HepG2 (cell line): ENCODE results near the gene DNASE2. TPM values are rescaled to one million over a fixed set of nuclear protein-coding genes. Genes with fewer than 3 reads are reported as not detected.

Experiments used
- ATAD3A ChIP-seq: sonication (generic); formaldehyde crosslinking; IDR thresholded peaks from 2 replicates; pipeline ENCODE4 v1.4.0; 2020; ENCODE audit warnings: missing genetic modification reagents
- ATF2 ChIP-seq: sonication (generic); formaldehyde crosslinking; IDR thresholded peaks from 2 replicates; pipeline ENCODE4 v1.4.0; 2020; ENCODE audit warnings: missing genetic modification reagents
- MIXL1 ChIP-seq: IDR thresholded peaks from 2 replicates; pipeline ENCODE4 v1.6.1; 2016
- SAP130 ChIP-seq: IDR thresholded peaks from 2 replicates; pipeline ENCODE4 v1.6.1; 2016; ENCODE audit warnings: low read depth
- SMAD1 ChIP-seq: sonication (generic); formaldehyde crosslinking; IDR thresholded peaks from 2 replicates; pipeline ENCODE4 v1.4.0; 2020; ENCODE audit warnings: missing genetic modification reagents, low read depth, mild to moderate bottlenecking, borderline replicate concordance
- SP4 ChIP-seq: sonication (generic); formaldehyde crosslinking; IDR thresholded peaks from 2 replicates; pipeline ENCODE4 v1.8.1; 2023; ENCODE audit warnings: mild to moderate bottlenecking, missing genetic modification reagents
- ZBTB49 ChIP-seq: sonication (generic); formaldehyde crosslinking; IDR thresholded peaks from 2 replicates; pipeline ENCODE4 v1.4.0; 2020; ENCODE audit warnings: missing genetic modification reagents, borderline replicate concordance
- polyA plus RNA-seq, 8 experiments: library from polyadenylated mRNA; depleted of rRNA in 3 of 8; stranded (reverse) in 7 of 8; unstranded in 1 of 8; fragments of >200 nt; fragmentation: Illumina TruSeq in 4 of 8; extraction: Trizol in 4 of 8; gene quantifications; 2 replicates each; pipeline versions ENCODE4 v1.2.1 to v1.2.3, GENCODE V29; 2011 to 2016; ENCODE audit warnings: low read depth in 4 of 8, missing spikeins in 1 of 8, mixed read lengths in 1 of 8; ENCODE audit not compliant: insufficient read depth in 1 of 8
- total RNA-seq, 5 experiments: library from RNA; depleted of rRNA; stranded (reverse); fragments of >200 nt; fragmentation: Illumina TruSeq; extraction: Trizol; gene quantifications; 2 replicates each; pipeline ENCODE4 v1.2.3, GENCODE V29; 2016; ENCODE audit warnings: low read depth in 1 of 5

DNASE2 gene
- total and polyA plus RNA-seq, 2 of the 13 experiments (the other 11 are each of a cell fraction or from before 2014, with no cell fraction given): 7.5 to 16.2 TPM

DNA sequence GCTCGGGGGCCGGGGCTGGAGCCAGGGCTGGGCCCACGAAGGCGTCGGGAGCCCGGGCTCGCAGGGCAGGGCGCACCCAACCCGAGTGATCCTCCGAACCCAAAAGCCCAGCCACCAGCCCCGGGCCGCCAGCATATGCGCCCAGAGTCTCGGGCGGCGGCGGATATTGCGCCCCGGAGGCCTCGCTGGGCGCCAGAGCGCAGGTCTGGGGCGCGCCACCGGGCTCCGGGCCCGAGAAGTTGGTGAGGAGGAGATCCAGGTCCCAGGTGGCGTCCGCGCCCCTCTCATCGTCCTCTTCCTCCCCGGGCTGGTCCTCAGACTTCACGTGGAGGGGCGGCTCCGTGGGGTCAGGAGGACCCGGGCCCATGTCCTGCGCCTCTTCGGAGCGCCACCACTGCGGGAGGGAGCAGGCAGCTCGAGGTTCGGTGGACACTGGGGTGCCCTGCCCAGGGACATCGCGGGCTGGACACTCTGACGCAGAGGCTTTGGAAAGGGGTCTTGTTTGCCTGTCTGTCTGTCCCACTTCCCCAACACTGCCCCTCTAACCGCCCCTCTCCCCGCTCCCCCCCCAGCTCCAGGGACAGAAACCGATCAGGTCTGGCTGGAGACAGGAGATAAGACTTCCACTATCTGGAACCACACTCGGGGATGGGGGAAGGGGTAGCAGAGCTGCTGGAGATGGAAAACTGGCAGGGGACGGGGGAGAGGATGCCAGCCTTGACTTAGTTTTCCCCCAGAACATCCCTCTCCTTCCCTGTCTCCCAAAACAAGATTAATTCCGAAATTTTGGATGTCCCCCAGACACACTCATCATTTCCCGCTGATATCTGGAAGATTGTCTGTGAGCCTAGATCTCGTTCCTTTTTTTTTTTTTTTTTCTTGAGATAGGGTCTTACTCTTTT is 4.8 kb upstream of the DNASE2 start (continued):
- TF ChIP-seq ATF2 (CRISPR knock-in tag): no peak
- no peak for TF ChIP-seq SMAD1
- TF ChIP-seq ATAD3A (CRISPR knock-in tag): no peak
- 0 out of 2 replicates have a peak, but pooled peaks have one; percentile 6 for TF ChIP-seq SP4 (CRISPR knock-in tag)
- no peak for TF ChIP-seq MIXL1 (CRISPR knock-in tag)
- TF ChIP-seq ZBTB49: no peak
- TF ChIP-seq SAP130 (CRISPR knock-in tag): peak; percentile 1; the same call in 1 of the 2 replicates
